GM12801 (cell line): Measurements from ENCODE around the gene FNBP1L.

ENCODE experiments used
- TF ChIP-seq, protein P1 (sequence below): IDR thresholded peaks from one replicate; pipeline ENCODE4 v1.5.1; 2011; ENCODE audit warnings: control low read depth; ENCODE audit not compliant: insufficient read length; ENCODE audit errors: extremely low read depth

FNBP1L gene

GRCh38 chr1:93447481-93448291, at the start of gene FNBP1L:
TSS of gene FNBP1L (plus strand) at chr1:93448118. CDS start at chr1:93448282, 164 bp downstream.
- TF ChIP-seq, protein P1, sequence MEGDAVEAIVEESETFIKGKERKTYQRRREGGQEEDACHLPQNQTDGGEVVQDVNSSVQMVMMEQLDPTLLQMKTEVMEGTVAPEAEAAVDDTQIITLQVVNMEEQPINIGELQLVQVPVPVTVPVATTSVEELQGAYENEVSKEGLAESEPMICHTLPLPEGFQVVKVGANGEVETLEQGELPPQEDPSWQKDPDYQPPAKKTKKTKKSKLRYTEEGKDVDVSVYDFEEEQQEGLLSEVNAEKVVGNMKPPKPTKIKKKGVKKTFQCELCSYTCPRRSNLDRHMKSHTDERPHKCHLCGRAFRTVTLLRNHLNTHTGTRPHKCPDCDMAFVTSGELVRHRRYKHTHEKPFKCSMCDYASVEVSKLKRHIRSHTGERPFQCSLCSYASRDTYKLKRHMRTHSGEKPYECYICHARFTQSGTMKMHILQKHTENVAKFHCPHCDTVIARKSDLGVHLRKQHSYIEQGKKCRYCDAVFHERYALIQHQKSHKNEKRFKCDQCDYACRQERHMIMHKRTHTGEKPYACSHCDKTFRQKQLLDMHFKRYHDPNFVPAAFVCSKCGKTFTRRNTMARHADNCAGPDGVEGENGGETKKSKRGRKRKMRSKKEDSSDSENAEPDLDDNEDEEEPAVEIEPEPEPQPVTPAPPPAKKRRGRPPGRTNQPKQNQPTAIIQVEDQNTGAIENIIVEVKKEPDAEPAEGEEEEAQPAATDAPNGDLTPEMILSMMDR, result no peak

GRCh38 chr1:93399781-93400180, 48.1 kb upstream of the FNBP1L start:
- TF ChIP-seq, protein P1, result no peak

DNA sequence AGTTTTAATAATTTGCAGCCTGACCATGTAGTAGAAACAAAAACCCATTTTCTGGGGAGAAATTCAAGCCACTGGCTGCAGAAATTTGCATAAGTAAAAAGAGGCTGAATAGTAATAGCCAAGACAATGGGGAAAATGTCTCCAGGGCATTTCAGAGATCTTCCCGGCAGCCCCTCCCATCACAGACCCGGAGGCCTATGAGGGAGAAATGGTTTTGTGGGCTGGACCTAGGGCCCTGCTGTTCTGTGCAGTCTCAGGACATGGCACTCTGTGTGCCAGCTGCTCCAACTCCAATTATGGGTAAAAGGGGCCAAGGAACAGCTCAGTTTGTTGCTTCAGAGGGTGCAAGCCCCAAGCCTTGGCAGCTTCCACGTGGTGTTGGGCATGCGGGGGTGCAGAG, 39.7 kb upstream of the FNBP1L start:
- TF ChIP-seq, protein P1, result no peak

DNA sequence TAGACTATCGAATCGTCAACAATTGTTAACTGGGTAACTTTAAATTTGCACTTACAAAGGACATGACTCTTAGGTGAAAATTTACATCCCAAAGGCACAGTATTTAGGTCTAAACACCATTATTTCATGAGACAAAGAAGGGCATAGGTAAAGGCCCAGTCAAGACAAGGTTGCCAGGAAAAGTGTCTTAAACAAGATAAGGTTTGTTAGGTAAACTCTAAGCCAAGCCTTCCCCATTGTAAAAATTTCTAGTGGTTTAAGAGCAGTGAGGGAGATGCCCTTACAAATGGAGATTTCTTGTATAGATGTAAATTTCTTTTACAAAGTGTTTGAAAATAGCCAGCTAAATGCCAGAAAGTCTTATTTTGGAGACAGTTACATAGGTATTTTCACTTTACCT, 36.9 kb upstream of the FNBP1L start:
- TF ChIP-seq, protein P1, result no peak

DNA sequence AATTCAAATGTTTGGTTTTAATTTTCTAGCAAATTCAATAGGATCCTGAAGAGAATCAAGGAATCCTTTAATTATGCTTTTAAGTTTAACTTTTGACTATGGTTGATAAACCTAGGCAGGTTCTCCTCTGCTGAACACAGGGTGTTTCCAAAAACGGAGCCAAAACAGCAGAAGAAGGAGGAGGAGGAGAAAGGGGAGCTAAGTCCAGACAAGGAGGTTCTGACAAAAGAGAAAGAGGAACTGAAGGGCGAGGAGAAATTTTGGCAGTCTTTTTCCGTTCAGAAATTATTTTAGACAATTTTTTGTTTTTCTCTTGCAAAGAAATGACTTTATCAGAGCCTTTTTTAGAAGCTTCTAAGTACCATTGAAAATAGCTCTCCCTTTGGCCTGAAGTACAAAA, 33.2 kb upstream of the FNBP1L start:
- TF ChIP-seq, protein P1, result no peak

- TF ChIP-seq, protein P1, result no peak
These were observed 32.6 kb upstream of the FNBP1L start for GRCh38 chr1:93415296-93415695.

DNA sequence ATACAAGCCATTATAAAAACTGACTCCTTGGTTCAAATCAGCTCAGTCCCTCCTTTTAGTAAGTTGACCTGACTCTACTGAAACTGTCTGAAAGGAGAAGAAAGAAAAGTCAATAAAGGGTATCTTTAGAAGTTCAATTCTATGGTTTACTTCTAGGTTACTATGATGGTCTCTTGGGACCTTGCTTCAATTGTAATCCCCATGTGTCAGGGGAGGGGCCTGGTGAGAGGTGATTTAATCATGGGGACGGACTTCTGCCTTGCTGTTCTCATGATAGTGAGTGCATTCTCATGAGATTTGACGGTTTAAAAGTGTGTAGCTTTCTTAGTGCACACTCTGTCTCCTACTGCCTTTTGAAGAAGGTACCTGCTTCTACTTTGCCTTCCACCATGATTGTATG, 31.7 kb upstream of the FNBP1L start:
- TF ChIP-seq, protein P1, result no peak
